K562 (cell line): ENCODE measurements around the gene C11orf54. TPM values are rescaled to one million over a fixed set of nuclear protein-coding genes. Genes with fewer than 3 reads are reported as not detected.

Experiments
- ATAC-seq: fragments of 200-7000 bp; cut with Tn5 transposase; 3 replicates; pipeline ENCODE4 v1.9.1; 2020; ENCODE audit warnings: moderate library complexity
- BruUV-seq: library from RNA; stranded (reverse); fragments of 400-500 nt; replicated peaks from 2 replicates; lab custom pipeline; 2021; lab: Mats Ljungman, UMichigan
- CTCF ChIA-PET: fragments of 300-600 bp; formaldehyde crosslinking; extraction: SDS; loops from one replicate; lab custom pipeline; 2021; ENCODE audit warnings: low intra/inter-chr PET ratio; lab: Yijun Ruan, JAX
- POLR2A ChIA-PET: fragments of 300-600, 350-650 bp; sonication (Branson Sonifier 250); formaldehyde crosslinking; extraction: SDS; loops from one replicate; lab custom pipeline; 2021; ENCODE audit warnings: antibody characterized with exemption, inconsistent platforms; lab: Yijun Ruan, JAX
- DNase-seq, 4 experiments: peaks; one replicate each; pipeline versions ENCODE4 v3.0.0 to v3.0.0-alpha.2; 2011 to 2018; ENCODE audit warnings: low spot score in 3 of 4, mixed read lengths in 3 of 4; ENCODE audit errors: extremely low read depth in 1 of 4
- FAIRE-seq: peaks from 2 replicates; lab custom pipeline; 2011; peaks lifted over from hg19 to GRCh38; lab: Jason Lieb, UNC
- H2AFZ ChIP-seq: 2 replicates; pipeline ENCODE4 v1.6.0; 2011; ENCODE audit warnings: low read depth, low read length, control low read depth, inconsistent platforms
- H3K27ac ChIP-seq: fragments of 200-600 bp; 3 replicates; pipeline ENCODE4 v1.8.0; 2011; ENCODE audit warnings: low read depth, mild to moderate bottlenecking, control low read depth, inconsistent platforms, low read length, moderate library complexity, mixed read lengths; ENCODE audit errors: extremely low read depth
- H3K27me3 ChIP-seq, 2 experiments: fragments of 300-600 bp in 1 of 2; 2 replicates in 1 of 2; 3 replicates in 1 of 2; pipeline versions ENCODE4 v1.6.0 to v1.8.0; 2011; ENCODE audit warnings: inconsistent platforms in 2 of 2, low read length in 2 of 2, mild to moderate bottlenecking in 1 of 2, mixed read lengths in 1 of 2, moderate library complexity in 1 of 2; ENCODE audit not compliant: control insufficient read depth in 2 of 2, insufficient read depth in 2 of 2
- H3K36me3 ChIP-seq: fragments of 300-600 bp; 3 replicates; pipeline ENCODE4 v1.8.0; 2011; ENCODE audit warnings: mild to moderate bottlenecking, low read length, inconsistent platforms; ENCODE audit not compliant: control insufficient read depth, insufficient read depth
- H3K4me1 ChIP-seq, 2 experiments: fragments of 200-600 bp in 1 of 2; replicated peaks in 1 of 2; 2 replicates in 1 of 2; 3 replicates in 1 of 2; pipeline versions ENCODE4 v1.5.1 to v1.8.0; 2011; ENCODE audit warnings: inconsistent platforms in 2 of 2, low read length in 2 of 2, mild to moderate bottlenecking in 1 of 2, mixed read lengths in 1 of 2, moderate library complexity in 1 of 2; ENCODE audit not compliant: control insufficient read depth in 2 of 2, insufficient read depth in 2 of 2
- H3K4me2 ChIP-seq: 2 replicates; pipeline ENCODE4 v1.6.1; 2011; ENCODE audit warnings: low read length, control low read depth, inconsistent platforms, mixed read lengths; ENCODE audit not compliant: insufficient read depth
- H3K4me3 ChIP-seq: fragments of 200-600 bp; sonication (generic), shearing (Covaris generic); 2 replicates; pipeline ENCODE4 v1.5.1; 2016; ENCODE audit warnings: control low read depth, inconsistent platforms
- H3K79me2 ChIP-seq: fragments of 200-600 bp; 3 replicates; pipeline ENCODE4 v1.8.0; 2011; ENCODE audit warnings: low read length, inconsistent platforms; ENCODE audit not compliant: control insufficient read depth, insufficient read depth
- H3K9ac ChIP-seq, 2 experiments: 2 replicates each; pipeline versions ENCODE4 v1.6.0 to v1.6.1; 2011; ENCODE audit warnings: low read depth in 2 of 2, low read length in 2 of 2, control low read depth in 1 of 2, inconsistent platforms in 1 of 2, mild to moderate bottlenecking in 1 of 2, mixed read lengths in 1 of 2; ENCODE audit not compliant: insufficient read depth in 1 of 2
- H3K9me1 ChIP-seq: one replicate; pipeline ENCODE4 v1.6.0; 2011; ENCODE audit warnings: inconsistent platforms, mild to moderate bottlenecking, low read length, moderate library complexity; ENCODE audit not compliant: control insufficient read depth, insufficient read depth
- H3K9me3 ChIP-seq: replicated peaks from 2 replicates; pipeline ENCODE4 v1.5.1; 2011; ENCODE audit warnings: low read depth, low read length, inconsistent platforms; ENCODE audit not compliant: control insufficient read depth, insufficient read depth
- H4K20me1 ChIP-seq: replicated peaks from 2 replicates; pipeline ENCODE4 v1.6.1; 2011; ENCODE audit warnings: low read length, inconsistent platforms, mixed read lengths; ENCODE audit not compliant: control insufficient read depth, insufficient read depth
- ARID1B ChIP-seq: fragments of 450-650 bp; IDR thresholded peaks from 2 replicates; pipeline ENCODE4 v1.6.1; 2016; ENCODE audit warnings: antibody characterized with exemption, mild to moderate bottlenecking, inconsistent platforms
- BRCA1 ChIP-seq, 2 experiments: fragments of 450-650 bp in 1 of 2; sonication (generic) in 1 of 2; formaldehyde crosslinking in 1 of 2; IDR thresholded peaks; 2 replicates each; pipeline versions ENCODE4 v1.5.0 to v1.6.1; 2017 to 2020; ENCODE audit warnings: mild to moderate bottlenecking in 1 of 2, missing genetic modification reagents in 1 of 2
- CEBPG ChIP-seq, 3 experiments: fragments of 200-800 bp in 1 of 3; sonication (Bioruptor generic) in 1 of 3; sonication (generic) in 1 of 3; formaldehyde crosslinking in 1 of 3; IDR thresholded peaks in 2 of 3; conservative IDR thresholded peaks in 1 of 3; 2 replicates each; pipeline versions ENCODE4 v1.6.1 to v1.8.0; 2016 to 2022; ENCODE audit warnings: missing compliant biosample characterization in 2 of 3, missing genetic modification characterization in 2 of 3, mild to moderate bottlenecking in 1 of 3, missing genetic modification reagents in 1 of 3
- CTCF ChIP-seq, 3 experiments: IDR thresholded peaks in 2 of 3; conservative IDR thresholded peaks in 1 of 3; 2 replicates each; pipeline ENCODE4 v1.5.1; 2011 to 2012; ENCODE audit warnings: low read length in 3 of 3, mild to moderate bottlenecking in 3 of 3, control low read depth in 2 of 3, improper control_type of control experiment in 1 of 3, inconsistent platforms in 1 of 3, low read depth in 1 of 3, mixed read lengths in 1 of 3, moderate library complexity in 1 of 3; ENCODE audit not compliant: insufficient read depth in 2 of 3
- ELF1 ChIP-seq: fragments of 200-800 bp; sonication (Bioruptor generic); IDR thresholded peaks from 2 replicates; pipeline ENCODE4 v1.6.1; 2016; ENCODE audit warnings: missing genetic modification characterization, missing compliant biosample characterization
- HDAC3 ChIP-seq: fragments of 450-650 bp; IDR thresholded peaks from 2 replicates; pipeline ENCODE4 v1.6.1; 2018; ENCODE audit warnings: borderline replicate concordance, mild to moderate bottlenecking, moderate library complexity; ENCODE audit not compliant: partially characterized antibody
- JUNB ChIP-seq: fragments of 450-650 bp; formaldehyde crosslinking; conservative IDR thresholded peaks from 2 replicates; pipeline ENCODE4 v1.4.0; 2020; ENCODE audit warnings: mild to moderate bottlenecking
- KDM5B ChIP-seq: fragments of 200-600 bp; sonication (generic); IDR thresholded peaks from 2 replicates; pipeline ENCODE4 v1.6.1; 2012; ENCODE audit warnings: low read depth, mild to moderate bottlenecking, moderate library complexity, low read length, control low read depth, inconsistent platforms; ENCODE audit not compliant: insufficient replicate concordance
- MCM2 ChIP-seq: fragments of 450-650 bp; IDR thresholded peaks from 2 replicates; pipeline ENCODE4 v1.6.1; 2017; ENCODE audit warnings: low read depth, mild to moderate bottlenecking
- NR3C1 ChIP-seq: sonication (generic); formaldehyde crosslinking; IDR thresholded peaks from 2 replicates; pipeline ENCODE4 v1.8.1; 2022; ENCODE audit warnings: missing genetic modification reagents
- PHB ChIP-seq: fragments of 250-450 bp; sonication (Bioruptor Pico); IDR thresholded peaks from 2 replicates; pipeline ENCODE4 v1.5.0; 2021
- POLR2B ChIP-seq: fragments of 450-650 bp; IDR thresholded peaks from 2 replicates; pipeline ENCODE4 v1.6.1; 2018; ENCODE audit warnings: low read depth; ENCODE audit not compliant: partially characterized antibody
- SIRT6 ChIP-seq: IDR thresholded peaks from one replicate; pipeline ENCODE4 v1.6.1; 2012; ENCODE audit warnings: low read depth, mild to moderate bottlenecking, control low read depth, inconsistent platforms, low read length, moderate library complexity
- SIX5 ChIP-seq, 2 experiments: IDR thresholded peaks; 2 replicates each; pipeline ENCODE4 v1.6.1; 2011; ENCODE audit warnings: low read length in 2 of 2, borderline replicate concordance in 1 of 2, low read depth in 1 of 2, mild to moderate bottlenecking in 1 of 2, moderate library complexity in 1 of 2; ENCODE audit not compliant: insufficient read depth in 1 of 2
- SMAD1 ChIP-seq: fragments of 150-350 bp; IDR thresholded peaks from 2 replicates; pipeline ENCODE4 v1.6.1; 2014; ENCODE audit warnings: low read length, low read depth; ENCODE audit not compliant: partially characterized antibody
- TAF9B ChIP-seq: fragments of 450-650 bp; IDR thresholded peaks from 2 replicates; pipeline ENCODE4 v1.6.1; 2018; ENCODE audit warnings: mild to moderate bottlenecking; ENCODE audit not compliant: partially characterized antibody
- ZC3H4 ChIP-seq: sonication (generic); formaldehyde crosslinking; IDR thresholded peaks from 2 replicates; pipeline ENCODE4 v1.9.0; 2021; ENCODE audit warnings: missing genetic modification reagents, borderline replicate concordance
- WGBS: fragments of 100-300 bp; shearing (Covaris generic); methylation state at CpG from one replicate; pipeline ENCODE4 v1.1.6; 2016; ENCODE audit warnings: low coverage, mixed read lengths; ENCODE audit not compliant: insufficient coverage; ENCODE audit errors: missing lambda C conversion rate; 5-methylcytosine and 5-hydroxymethylcytosine counted together
- in situ Hi-C: fragments of 300-500 bp; cut with MboI; formaldehyde crosslinking; loops from 4 replicates; pipeline ENCODE4 v1.15.0; 2018; ENCODE audit warnings: inconsistent platforms, mixed read lengths
- intact Hi-C: fragments of 100-400 bp; cut with micrococcal nuclease; formaldehyde crosslinking; loops from 2 replicates; pipeline ENCODE4 v1.14.2; 2022
- polyA plus RNA-seq, 8 experiments: library from polyadenylated mRNA; depleted of rRNA in 4 of 8; stranded (reverse) in 5 of 8; unstranded in 3 of 8; fragments of >200 nt; fragmentation: Nextera tagmentation in 2 of 8; fragmentation: Illumina TruSeq in 1 of 8; extraction: Ambion mirVana in 2 of 8; extraction: Trizol in 1 of 8; gene quantifications; 2 replicates each; pipeline versions ENCODE4 v1.2.1 to v1.2.3, GENCODE V29; 2011 to 2014; ENCODE audit warnings: inconsistent platforms in 1 of 8, missing spikeins in 1 of 8
- total RNA-seq, 7 experiments: library from RNA; depleted of rRNA in 6 of 7; stranded (reverse); fragments of >200 nt in 6 of 7; fragmentation: Illumina TruSeq in 2 of 7; extraction: Trizol in 2 of 7; gene quantifications; 2 replicates each; pipeline versions ENCODE4 v1.2.1 to v1.2.3, GENCODE V29; 2011 to 2021; ENCODE audit warnings: low replicate concordance in 1 of 7
- TF ChIP-seq, protein P1 (sequence below): sonication (generic); formaldehyde crosslinking; IDR thresholded peaks from 2 replicates; pipeline ENCODE4 v1.9.0; 2022; ENCODE audit warnings: mild to moderate bottlenecking, missing genetic modification reagents

C11orf54 gene
- total and polyA plus RNA-seq, 9 of the 15 experiments (the other 6 are each of a cell fraction or from before 2014, with no cell fraction given) = 13.4 to 33.0 (median 23.1) TPM

GRCh38 chr11:93784145-93784934 is 42.9 kb downstream of the C11orf54 start, which contains the start of gene MED17:
Gene MED17 (plus strand): TSS chr11:93784282. CDS start chr11:93784514, 232 bp downstream.
- intact Hi-C loops (loop anchor here (1.0 to 2.0 kb wide), 2 partner anchors 43 to 124 kb away; partner anchors contain the start of genes C11orf54, CEP295 and TAF1D), in situ Hi-C loops (no loop called here)
- ATAC-seq = peak; percentile 96
- Histone ChIP-seq H3K4me3 (peak within 1 kb of the TSS; percentile 98), H3K9ac (peak within 1 kb of the TSS; percentile 95 to 98), H3K36me3 (peaks cover 34% of the 10 kb centered on the region), H3K27ac (peak within 1 kb of the TSS; percentile 92), H3K4me1 (peaks cover 4 to 14% of the 10 kb centered on the region in 2 experiments), H4K20me1 (peaks cover 10% of the 10 kb centered on the region), H3K9me3 (no peaks in the 10 kb centered on the region), H2AFZ (peak within 1 kb of the TSS; percentile 97), H3K4me2 (peak within 1 kb of the TSS; percentile 99), H3K9me1 (no peaks in the 10 kb centered on the region), H3K79me2 (peaks cover 61% of the 10 kb centered on the region), H3K27me3 (no peaks in the 10 kb centered on the region)
- FAIRE-seq = peak; percentile 96
- DNase-seq = peak; percentile 83 to 96 (median 90)
- WGBS = under 1% methylated on average over 45 of the region's 72 CpGs
- POLR2A ChIA-PET = interaction anchor here (0.6 to 2.2 kb wide), 15 partner anchors 11 to 431 kb away, joined by 3 to 32 read pairs (median 3); partner anchors contain the start of genes C11orf54 and TAF1D
- TSS peak; percentile 56 for BruUV-seq
- CTCF ChIA-PET = no interaction called here
- no peak; the same call in 1 of the 2 replicates for TF ChIP-seq NR3C1 (CRISPR knock-in tag)
- TF ChIP-seq SIX5 (IDR thresholded peaks at IDR 0.05; ENCODE audit: borderline replicate concordance in 1 of 2, insufficient read depth in 1 of 2, low read depth in 1 of 2, low read length in 2 of 2) = 0 out of 4 replicates have a peak, but pooled peaks of 1 of the 2 experiments have one; percentile 8
- no peak for TF ChIP-seq SIRT6
- TF ChIP-seq, protein P1, sequence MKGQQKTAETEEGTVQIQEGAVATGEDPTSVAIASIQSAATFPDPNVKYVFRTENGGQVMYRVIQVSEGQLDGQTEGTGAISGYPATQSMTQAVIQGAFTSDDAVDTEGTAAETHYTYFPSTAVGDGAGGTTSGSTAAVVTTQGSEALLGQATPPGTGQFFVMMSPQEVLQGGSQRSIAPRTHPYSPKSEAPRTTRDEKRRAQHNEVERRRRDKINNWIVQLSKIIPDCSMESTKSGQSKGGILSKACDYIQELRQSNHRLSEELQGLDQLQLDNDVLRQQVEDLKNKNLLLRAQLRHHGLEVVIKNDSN = 0 out of 2 replicates have a peak, but pooled peaks have one; percentile 19
- TF ChIP-seq JUNB (CRISPR knock-in tag) = no peak
- no peak for TF ChIP-seq MCM2
- peak; percentile 92 for TF ChIP-seq KDM5B
- TF ChIP-seq ELF1 (tag) = peak; percentile 77
- no peak for TF ChIP-seq BRCA1 (IDR thresholded peaks at IDR 0.05)
- TF ChIP-seq BRCA1 (CRISPR knock-in tag; IDR thresholded peaks at IDR 0.05) = no peak
- TF ChIP-seq ZC3H4 (CRISPR knock-in tag) = peak; percentile 58; the same call in 1 of the 2 replicates
- 0 out of 2 replicates have a peak, but pooled peaks have one; percentile 38 for TF ChIP-seq PHB
- peak; percentile 79 for TF ChIP-seq TAF9B
- TF ChIP-seq ARID1B = no peak
- TF ChIP-seq HDAC3 = no peak
- no peak for TF ChIP-seq CEBPG (CRISPR knock-in tag; IDR thresholded peaks at IDR 0.05)
- no peak for TF ChIP-seq CEBPG (tag; conservative IDR thresholded peaks at IDR 0.05 in 1 of 2, IDR thresholded peaks at IDR 0.05 in 1 of 2)
- peak; percentile 60 for TF ChIP-seq SMAD1
- TF ChIP-seq POLR2B = peak; percentile 92
- peak; percentile 47 to 59 (median 57) for TF ChIP-seq CTCF (IDR thresholded peaks at IDR 0.05 in 2 of 3, conservative IDR thresholded peaks at IDR 0.05 in 1 of 3; ENCODE audit: insufficient read depth in 2 of 3, low read depth in 1 of 3, low read length in 3 of 3)
